Measurements from ENCODE around the gene WWTR1.

The WWTR1 gene

DNA sequence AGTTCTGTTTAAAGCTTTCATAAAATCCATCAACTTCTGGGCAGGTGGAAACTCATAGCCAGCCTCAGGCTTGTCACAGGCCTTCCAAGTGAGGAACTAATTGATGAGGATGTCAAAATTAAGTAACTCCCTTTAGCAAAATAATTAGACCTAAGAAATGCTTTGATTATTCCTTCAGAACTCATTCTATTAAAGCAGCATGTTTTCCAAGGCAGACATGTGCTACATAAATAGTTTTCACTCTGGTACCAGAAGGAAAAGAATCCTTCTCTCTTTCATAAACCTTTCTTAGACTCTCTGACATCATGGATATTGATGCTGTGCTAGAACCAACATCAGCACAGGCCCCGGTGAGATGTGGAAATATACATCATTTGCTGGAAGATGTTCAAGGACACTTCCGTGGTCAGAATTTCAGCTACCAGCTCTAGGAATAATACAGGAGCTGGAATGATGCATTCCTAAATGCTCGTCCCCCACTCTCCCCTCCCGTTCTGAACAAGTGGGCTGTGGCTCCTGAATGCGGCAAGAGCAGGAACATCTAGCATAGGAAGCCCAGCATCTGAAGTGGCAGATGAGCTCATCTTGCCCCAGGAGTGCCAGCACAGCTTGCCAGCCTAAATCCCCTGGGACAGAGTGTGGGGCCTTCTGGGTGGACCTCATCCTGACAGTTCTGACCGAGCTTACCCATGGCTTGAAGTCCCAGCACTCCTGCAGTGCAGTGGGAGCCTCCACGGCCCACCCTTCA is 82.4 kb downstream of the WWTR1 start:
- TF ChIP-seq, protein P1, sequence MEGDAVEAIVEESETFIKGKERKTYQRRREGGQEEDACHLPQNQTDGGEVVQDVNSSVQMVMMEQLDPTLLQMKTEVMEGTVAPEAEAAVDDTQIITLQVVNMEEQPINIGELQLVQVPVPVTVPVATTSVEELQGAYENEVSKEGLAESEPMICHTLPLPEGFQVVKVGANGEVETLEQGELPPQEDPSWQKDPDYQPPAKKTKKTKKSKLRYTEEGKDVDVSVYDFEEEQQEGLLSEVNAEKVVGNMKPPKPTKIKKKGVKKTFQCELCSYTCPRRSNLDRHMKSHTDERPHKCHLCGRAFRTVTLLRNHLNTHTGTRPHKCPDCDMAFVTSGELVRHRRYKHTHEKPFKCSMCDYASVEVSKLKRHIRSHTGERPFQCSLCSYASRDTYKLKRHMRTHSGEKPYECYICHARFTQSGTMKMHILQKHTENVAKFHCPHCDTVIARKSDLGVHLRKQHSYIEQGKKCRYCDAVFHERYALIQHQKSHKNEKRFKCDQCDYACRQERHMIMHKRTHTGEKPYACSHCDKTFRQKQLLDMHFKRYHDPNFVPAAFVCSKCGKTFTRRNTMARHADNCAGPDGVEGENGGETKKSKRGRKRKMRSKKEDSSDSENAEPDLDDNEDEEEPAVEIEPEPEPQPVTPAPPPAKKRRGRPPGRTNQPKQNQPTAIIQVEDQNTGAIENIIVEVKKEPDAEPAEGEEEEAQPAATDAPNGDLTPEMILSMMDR (IDR thresholded peaks at IDR 0.05), result no peak
- Histone ChIP-seq H3K4me3 (peak overlapping the region; percentile 37), H3K27ac (peak overlapping the region; percentile 86 to 91)
- DNase-seq (ENCODE audit: low spot score), result peak; percentile 89

DNA sequence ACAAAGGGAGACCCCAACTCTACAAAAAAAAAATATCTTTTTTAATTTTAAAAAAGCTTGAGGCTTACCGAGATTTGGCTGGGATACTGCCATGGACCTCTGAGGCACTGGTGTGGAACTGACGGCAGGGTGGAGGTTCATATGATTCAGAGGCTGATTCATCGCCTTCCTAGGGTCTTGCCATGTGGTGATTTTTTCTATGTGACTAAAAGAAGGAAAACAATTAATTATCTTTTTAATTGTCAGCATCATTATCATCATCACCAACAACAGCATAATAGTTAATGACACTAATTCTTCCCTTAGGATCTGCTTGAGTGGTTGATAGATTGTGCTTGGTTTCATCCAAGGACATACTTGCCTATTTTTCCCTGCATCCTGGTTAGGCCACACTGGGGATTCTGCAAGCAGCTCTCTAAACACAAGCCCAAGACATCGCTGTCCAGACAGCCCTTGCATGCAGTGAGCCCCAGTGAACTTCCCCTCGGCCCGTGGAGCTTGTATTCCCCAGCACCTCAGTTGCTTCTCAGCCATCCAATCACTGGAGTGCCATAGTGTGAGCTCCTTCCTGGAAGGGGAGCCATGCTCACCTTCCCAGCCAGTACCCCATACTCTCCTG is 84.9 kb downstream of the WWTR1 start:
- TF ChIP-seq, protein P1 (IDR thresholded peaks at IDR 0.05), result no peak
- DNase-seq (ENCODE audit: low spot score), result no peak
- peak overlapping the region; percentile 29 to 78 for H3K27ac ChIP-seq
- no peak overlapping the region for H3K4me3 ChIP-seq

DNA sequence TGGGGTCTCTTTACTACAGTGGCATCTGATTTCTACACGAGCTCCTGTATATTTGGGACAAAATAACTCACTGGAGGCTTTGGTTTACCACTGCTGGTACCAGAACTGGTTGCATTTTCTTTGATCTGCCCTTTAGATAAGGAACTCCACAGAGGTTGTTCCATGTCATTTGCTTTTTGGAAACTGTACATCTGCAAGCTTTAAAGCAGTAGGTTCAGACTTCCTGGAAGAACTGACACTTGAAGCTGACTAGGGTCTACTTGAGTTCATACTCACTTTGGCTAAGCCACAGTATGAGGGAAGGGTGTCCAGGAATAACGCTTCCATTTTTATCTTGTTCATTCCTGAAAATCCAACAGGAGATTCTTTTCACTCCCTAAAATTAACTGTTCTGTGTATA is 86.4 kb downstream of the WWTR1 start:
- TF ChIP-seq, protein P1 (IDR thresholded peaks at IDR 0.05), result no peak
- DNase-seq (ENCODE audit: low spot score), result no peak
- H3K4me3 ChIP-seq, result no peak overlapping the region
- H3K27ac ChIP-seq, result peak overlapping the region in 1 of 2 donors; percentile 63

DNA sequence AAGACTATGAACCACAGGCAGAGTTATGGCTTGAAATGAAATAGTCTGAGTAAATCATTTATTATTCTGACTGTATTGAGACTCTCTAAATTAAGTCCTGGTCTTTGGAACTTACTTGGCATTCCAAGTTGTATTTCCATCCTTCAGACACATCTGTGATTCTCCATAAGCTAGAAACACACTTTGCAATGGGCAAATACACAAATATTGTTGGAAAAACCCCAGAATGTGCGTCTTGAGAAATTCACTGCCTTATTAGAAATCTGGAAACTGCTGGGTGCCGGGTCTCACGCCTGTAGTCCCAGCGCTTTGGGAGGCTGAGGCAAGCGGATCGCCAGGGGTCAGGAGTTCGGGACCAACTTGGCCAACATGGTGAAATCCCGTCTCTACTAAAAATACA is 87.8 kb downstream of the WWTR1 start:
- no peak for DNase-seq (ENCODE audit: low spot score)
- Histone ChIP-seq H3K27ac (no peak overlapping the region), H3K4me3 (no peak overlapping the region)
- TF ChIP-seq, protein P1 (IDR thresholded peaks at IDR 0.05), result no peak

DNA sequence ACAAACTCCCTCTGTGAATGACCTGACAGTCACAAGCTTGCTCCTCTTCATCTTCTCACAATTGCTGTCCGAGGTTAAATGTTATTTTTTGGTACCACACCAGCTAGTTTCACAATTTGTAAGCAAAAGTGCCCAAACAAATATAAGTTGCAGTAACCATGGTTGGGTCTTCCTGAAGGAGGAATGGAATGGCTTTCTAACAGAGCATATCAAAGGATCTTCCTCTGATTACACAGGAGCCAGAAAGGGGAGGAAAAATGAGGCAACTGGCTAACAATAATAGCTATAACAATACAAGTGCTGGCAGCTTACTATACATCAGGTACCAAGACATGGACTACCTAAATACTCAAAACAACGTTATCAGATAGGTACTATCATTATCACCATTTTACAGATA is 90.4 kb downstream of the WWTR1 start:
- TF ChIP-seq, protein P1 (IDR thresholded peaks at IDR 0.05), result no peak

DNA sequence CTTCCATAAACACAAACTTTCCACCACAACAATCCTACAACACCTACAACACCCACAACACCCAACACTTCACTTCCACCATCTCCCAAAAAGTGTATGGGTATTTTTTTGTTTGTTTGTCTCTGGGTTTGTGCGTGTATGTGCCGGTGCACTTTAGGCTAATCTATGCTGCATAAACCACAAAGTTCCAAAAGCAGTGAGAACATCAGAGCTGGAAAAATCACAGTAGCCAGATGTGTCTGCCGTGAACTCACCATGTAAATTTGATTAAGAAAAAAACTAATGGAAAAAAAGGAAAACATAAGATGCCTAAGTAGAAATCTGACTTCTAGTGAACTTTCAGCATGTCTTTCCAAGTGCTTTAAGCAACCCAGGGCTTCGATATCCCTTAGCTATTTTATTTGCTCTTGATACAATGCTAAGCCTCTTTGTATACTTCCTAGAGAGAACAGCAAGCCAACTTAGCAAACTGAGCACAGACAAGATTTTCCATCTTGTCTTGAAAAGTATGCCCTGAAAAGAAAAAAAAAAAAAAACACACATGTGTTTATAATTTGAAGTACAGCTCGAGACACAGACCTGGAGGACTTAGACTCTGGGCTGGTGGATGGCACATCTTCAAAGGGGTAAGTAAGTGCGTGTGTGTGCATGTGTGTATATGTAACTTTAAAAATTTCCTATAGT is 91.4 kb downstream of the WWTR1 start:
- Histone ChIP-seq H3K4me3 (no peak overlapping the region), H3K27ac (peak overlapping the region in 1 of 2 donors; percentile 17)
- no peak for DNase-seq (ENCODE audit: low spot score)
- TF ChIP-seq, protein P1 (IDR thresholded peaks at IDR 0.05), result no peak

More for the DNA sequence above, 90.4 kb downstream of the WWTR1 start:
- H3K27ac ChIP-seq, result peak overlapping the region in 1 of 2 donors; percentile 3
- DNase-seq (ENCODE audit: low spot score), result no peak
- no peak overlapping the region for H3K4me3 ChIP-seq

All from coronary artery (tissue), 2 donors.